Measurements from ENCODE around the gene TGM2. TPM values are rescaled to one million over a fixed set of nuclear protein-coding genes. Genes with fewer than 3 reads are reported as not detected.

Gene TGM2
- total RNA-seq, 1 donor from 2014 or later: 362 TPM

GRCh38 chr20:38134427-38135270 is 30.4 kb downstream of the TGM2 start:
- H3K4me3 ChIP-seq: no peak overlapping the region
- peak in 1 of 2 donors; percentile 25 for ATAC-seq
- H3K4me1 ChIP-seq: peaks cover 32% of the 10 kb centered on the region
- no peaks in the 10 kb centered on the region for H3K9me3 ChIP-seq
- H3K36me3 ChIP-seq: peaks cover 88% of the 10 kb centered on the region
- DNase-seq: peak; percentile 46
- TF ChIP-seq CTCF (IDR thresholded peaks at IDR 0.05): no peak
- H3K27ac ChIP-seq: peak overlapping the region; percentile 73
- intact Hi-C loops (cut with DNase I): no loop called here
- no peaks in the 10 kb centered on the region for H3K27me3 ChIP-seq (ENCODE audit: low read depth)

GRCh38 chr20:38133680-38134426 is 31.2 kb downstream of the TGM2 start:
- peak; percentile 28 for DNase-seq
- intact Hi-C loops (cut with DNase I): no loop called here
- H3K9me3 ChIP-seq: no peaks in the 10 kb centered on the region
- no peaks in the 10 kb centered on the region for H3K27me3 ChIP-seq (ENCODE audit: low read depth)
- no peak for TF ChIP-seq CTCF (IDR thresholded peaks at IDR 0.05)
- peaks cover 32% of the 10 kb centered on the region for H3K4me1 ChIP-seq
- peaks cover 83% of the 10 kb centered on the region for H3K36me3 ChIP-seq
- peak overlapping the region; percentile 73 for H3K27ac ChIP-seq
- H3K4me3 ChIP-seq: no peak overlapping the region
- no peak for ATAC-seq

DNA sequence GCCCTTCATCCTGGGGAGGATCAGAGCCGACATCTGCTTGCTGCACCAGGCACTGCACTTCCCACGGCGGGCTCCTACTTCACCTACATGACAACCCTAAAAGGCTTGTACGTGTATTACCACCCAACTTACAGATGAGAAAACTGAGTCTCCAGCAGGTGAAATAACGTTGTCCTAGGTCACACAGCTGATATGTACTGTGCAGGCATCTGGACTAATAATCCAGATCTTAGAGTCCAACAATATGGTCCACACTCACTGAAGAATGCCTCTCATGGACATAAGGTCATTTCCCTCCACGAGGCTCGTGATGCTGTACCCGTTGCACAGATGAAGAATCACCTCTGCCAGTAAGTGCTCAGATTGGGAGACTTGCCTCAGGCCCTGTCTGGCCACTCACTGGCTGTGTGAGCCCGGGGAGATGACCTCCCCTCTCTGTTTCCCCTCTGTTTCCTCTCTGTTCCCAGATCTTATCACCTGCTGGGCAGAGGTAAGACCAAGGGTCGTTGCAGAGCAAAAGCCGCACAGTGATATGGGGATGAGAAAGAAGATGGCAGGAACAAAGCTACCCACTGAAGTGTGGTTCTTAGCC is 32.1 kb downstream of the TGM2 start:
- Histone ChIP-seq H3K9me3 (no peaks in the 10 kb centered on the region), H3K36me3 (peaks cover 75% of the 10 kb centered on the region), H3K4me1 (peaks cover 32% of the 10 kb centered on the region), H3K4me3 (no peak overlapping the region), H3K27me3 (ENCODE audit: low read depth) (no peaks in the 10 kb centered on the region), H3K27ac (peak overlapping the region; percentile 41)
- ATAC-seq (no peak), DNase-seq (peak; percentile 7)
- intact Hi-C loops (cut with DNase I): no loop called here
- TF ChIP-seq CTCF (IDR thresholded peaks at IDR 0.05): no peak

DNA sequence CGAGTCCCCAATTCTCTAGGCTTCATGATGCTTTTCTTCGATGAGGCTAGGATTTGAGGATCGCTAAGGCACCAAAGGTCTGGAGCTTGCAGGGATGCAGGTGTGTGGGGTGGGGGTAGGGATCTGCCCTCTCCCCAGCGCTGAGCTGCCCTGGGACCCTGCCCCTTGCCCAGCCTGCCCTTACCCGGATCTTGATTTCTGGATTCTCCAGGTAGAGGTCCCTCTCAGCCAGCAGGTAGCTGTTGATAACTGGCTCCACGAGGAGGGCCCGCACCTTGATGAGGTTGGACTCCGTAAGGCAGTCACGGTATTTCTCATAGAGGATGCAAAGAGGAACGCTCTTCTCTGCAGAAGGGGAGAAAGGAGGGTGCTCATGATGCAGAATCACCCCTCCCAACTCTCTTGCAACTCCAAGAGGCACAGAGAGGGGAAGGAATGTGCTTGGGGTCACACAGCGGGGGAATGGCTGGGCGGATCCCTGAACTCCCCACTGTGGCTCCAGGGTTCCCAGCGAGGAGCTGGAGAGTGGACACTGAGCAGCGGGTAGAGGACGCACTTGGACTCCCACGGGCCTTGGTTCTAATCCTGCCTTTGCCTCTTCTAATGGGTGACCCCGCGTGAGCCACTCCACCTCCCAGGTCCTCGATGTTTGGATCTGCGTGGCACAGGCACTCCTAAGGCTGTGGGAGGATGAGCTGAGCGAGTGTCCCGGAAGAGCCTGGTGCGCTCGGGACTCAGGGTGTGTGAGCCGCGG is 32.7 kb downstream of the TGM2 start:
- Histone ChIP-seq H3K4me3 (no peak overlapping the region), H3K9me3 (no peaks in the 10 kb centered on the region), H3K27me3 (ENCODE audit: low read depth) (no peaks in the 10 kb centered on the region), H3K4me1 (peaks cover 34% of the 10 kb centered on the region), H3K36me3 (peaks cover 68% of the 10 kb centered on the region), H3K27ac (no peak overlapping the region)
- peak; percentile 37 for DNase-seq
- intact Hi-C loops (cut with DNase I): no loop called here
- no peak for TF ChIP-seq CTCF (IDR thresholded peaks at IDR 0.05)
- ATAC-seq: no peak

DNA sequence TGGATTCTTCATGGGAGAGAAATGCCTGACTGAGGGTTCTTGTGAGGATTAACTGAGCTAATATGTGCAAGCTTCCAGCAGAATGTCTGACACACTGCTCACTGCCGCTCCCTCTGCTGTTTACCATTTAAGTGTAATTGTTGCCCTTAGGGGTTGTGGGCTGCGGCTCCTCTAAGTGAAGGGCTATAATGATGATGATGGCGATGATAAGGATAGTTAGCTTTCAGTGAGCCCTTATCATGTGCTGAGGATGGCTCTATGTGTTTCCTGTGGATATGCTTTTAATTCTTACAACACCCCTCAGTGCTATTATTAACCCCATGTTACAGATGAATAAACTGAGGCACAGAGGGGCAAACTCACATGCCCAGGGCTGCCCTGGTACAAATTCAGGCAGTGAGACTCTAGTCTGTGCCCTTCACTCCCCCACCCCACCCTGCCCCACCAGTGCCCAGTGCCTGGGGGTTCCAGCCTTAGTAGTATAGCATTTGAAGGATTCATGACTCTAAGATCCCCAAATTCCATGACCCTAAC is 33.4 kb downstream of the TGM2 start:
- Histone ChIP-seq H3K4me3 (no peak overlapping the region), H3K36me3 (peaks cover 61% of the 10 kb centered on the region), H3K27ac (no peak overlapping the region), H3K9me3 (no peaks in the 10 kb centered on the region), H3K27me3 (ENCODE audit: low read depth) (no peaks in the 10 kb centered on the region), H3K4me1 (peaks cover 34% of the 10 kb centered on the region)
- DNase-seq (peak; percentile 3), ATAC-seq (no peak)
- intact Hi-C loops (cut with DNase I): no loop called here
- TF ChIP-seq CTCF (IDR thresholded peaks at IDR 0.05): no peak

Data from lower lobe of right lung (tissue), 2 donors.